ENCODE results near the gene FADS2. TPM values are rescaled to one million over a fixed set of nuclear protein-coding genes. Genes with fewer than 3 reads are reported as not detected.

Gene FADS2
- total RNA-seq, 6 experiments from 2014 or later: 56.0 to 105 (median 81.1) TPM

- H3K27me3 Mint-ChIP-seq (ENCODE audit: insufficient read depth): peaks cover 6% of the 10 kb centered on the region
- H3K4me1 Mint-ChIP-seq (ENCODE audit: low read depth): peaks cover 24% of the 10 kb centered on the region
- H3K36me3 Mint-ChIP-seq (ENCODE audit: low read depth): peaks cover 24% of the 10 kb centered on the region
- no peak for DNase-seq
- peak overlapping the region; percentile 96 for H3K27ac Mint-ChIP-seq
- TF ChIP-seq CTCF (IDR thresholded peaks at IDR 0.05): no peak
- no peaks in the 10 kb centered on the region; the same call in 1 of the 2 replicates for H3K9me3 Mint-ChIP-seq
- peak overlapping the region; percentile 98 for H3K4me3 Mint-ChIP-seq
These were observed 13.7 kb upstream of the FADS2 start for GRCh38 chr11:61814247-61814957.

GRCh38 chr11:61814958-61815789, 12.9 kb upstream of the FADS2 start:
- TF ChIP-seq CTCF (IDR thresholded peaks at IDR 0.05): no peak; the same call in 1 of the 2 replicates
- Mint-ChIP-seq H3K9me3 (no peaks in the 10 kb centered on the region; the same call in 1 of the 2 replicates), H3K27me3 (ENCODE audit: insufficient read depth) (peaks cover 6% of the 10 kb centered on the region), H3K36me3 (ENCODE audit: low read depth) (peaks cover 24% of the 10 kb centered on the region), H3K4me1 (ENCODE audit: low read depth) (peaks cover 29% of the 10 kb centered on the region), H3K4me3 (peak overlapping the region; percentile 98), H3K27ac (peak overlapping the region; percentile 96)
- peak; percentile 94 for DNase-seq

DNA sequence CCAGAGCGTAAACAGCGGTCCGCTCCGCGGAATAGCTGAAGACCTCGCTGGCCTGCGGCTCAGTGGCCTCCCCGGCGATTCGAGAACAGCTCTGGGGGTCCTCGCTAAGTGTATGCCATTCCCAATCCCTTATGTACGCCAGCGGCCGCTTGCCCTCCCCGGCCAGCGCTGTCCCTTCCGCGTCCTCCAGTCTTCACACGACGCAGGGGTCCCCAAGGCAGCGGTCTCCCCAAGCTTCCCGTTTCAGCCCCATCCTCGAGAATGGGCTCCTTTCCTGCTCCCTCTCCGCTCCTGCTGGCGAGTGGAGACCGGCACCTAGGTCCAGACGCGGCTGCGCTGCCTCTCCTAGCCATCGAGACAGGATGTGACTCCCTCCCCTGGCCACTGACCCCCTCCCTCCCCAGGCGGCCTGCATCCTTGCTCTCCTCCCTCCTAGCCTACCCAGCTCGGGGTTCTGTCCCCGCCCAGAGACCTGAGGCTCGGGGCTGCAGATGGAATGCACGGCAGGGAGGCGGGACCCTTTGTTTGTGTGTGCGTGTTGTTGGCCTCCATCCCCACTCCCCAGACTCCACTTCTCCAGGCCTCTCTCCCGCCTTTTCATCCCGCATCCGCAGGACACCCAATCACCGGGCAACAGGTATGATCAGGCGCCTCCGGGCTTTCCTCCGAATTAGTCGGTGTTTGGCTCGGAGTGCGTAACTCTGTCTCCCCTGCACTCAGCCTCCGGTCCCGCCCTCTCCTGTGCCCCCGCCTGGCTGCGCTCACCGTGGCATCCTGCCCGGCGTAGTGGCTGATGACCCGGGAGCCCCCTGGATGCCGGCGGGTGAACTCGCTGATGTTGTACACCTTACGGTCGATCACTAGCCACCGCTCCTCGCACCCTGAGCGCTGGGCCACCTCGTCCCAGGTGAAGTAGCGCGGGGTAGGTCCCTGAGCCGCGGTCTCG, 12.0 kb upstream of the FADS2 start:
- Mint-ChIP-seq H3K36me3 (ENCODE audit: low read depth) (peaks cover 24% of the 10 kb centered on the region), H3K4me3 (peak overlapping the region; percentile 98), H3K27ac (peak overlapping the region; percentile 96), H3K9me3 (no peaks in the 10 kb centered on the region; the same call in 1 of the 2 replicates), H3K27me3 (ENCODE audit: insufficient read depth) (peaks cover 6% of the 10 kb centered on the region), H3K4me1 (ENCODE audit: low read depth) (peaks cover 36% of the 10 kb centered on the region)
- no peak for TF ChIP-seq CTCF (IDR thresholded peaks at IDR 0.05)
- DNase-seq: peak; percentile 63

- Mint-ChIP-seq H3K27me3 (ENCODE audit: insufficient read depth) (peaks cover 6% of the 10 kb centered on the region), H3K9me3 (no peaks in the 10 kb centered on the region; the same call in 1 of the 2 replicates), H3K36me3 (ENCODE audit: low read depth) (peaks cover 21% of the 10 kb centered on the region), H3K4me1 (ENCODE audit: low read depth) (peaks cover 41% of the 10 kb centered on the region), H3K4me3 (peak within 1 kb of the TSS; percentile 98), H3K27ac (peak within 1 kb of the TSS; percentile 96)
- TF ChIP-seq CTCF (IDR thresholded peaks at IDR 0.05): peak; percentile 84
- DNase-seq: peak; percentile 94
These were observed 11.2 kb upstream of the FADS2 start, which contains the start of gene FADS1 for GRCh38 chr11:61816736-61817455. TSS of gene FADS1 (minus strand) at chr11:61817003. CDS start at chr11:61816929, 74 bp downstream.
